Stimulated activated CD4-positive, alpha-beta T cell treated with anti-CD3 and anti-CD28 coated beads, Interleukin-1b, Interleukin-23, amount 100 ng/mL, for 24 hours (primary cell): Measurements from ENCODE around the gene LCORL.
"Not testable (repeated sequence)": the region's sequence is repeated elsewhere in the genome, so short reads cannot be mapped to it uniquely, and the experiment has no call there.

Source experiments
- DNase-seq, 4 experiments: peaks; one replicate each; pipeline ENCODE4 v3.0.0-alpha.2; 2020; ENCODE audit warnings: low read depth in 4 of 4, low spot score in 1 of 4

Gene LCORL

DNA sequence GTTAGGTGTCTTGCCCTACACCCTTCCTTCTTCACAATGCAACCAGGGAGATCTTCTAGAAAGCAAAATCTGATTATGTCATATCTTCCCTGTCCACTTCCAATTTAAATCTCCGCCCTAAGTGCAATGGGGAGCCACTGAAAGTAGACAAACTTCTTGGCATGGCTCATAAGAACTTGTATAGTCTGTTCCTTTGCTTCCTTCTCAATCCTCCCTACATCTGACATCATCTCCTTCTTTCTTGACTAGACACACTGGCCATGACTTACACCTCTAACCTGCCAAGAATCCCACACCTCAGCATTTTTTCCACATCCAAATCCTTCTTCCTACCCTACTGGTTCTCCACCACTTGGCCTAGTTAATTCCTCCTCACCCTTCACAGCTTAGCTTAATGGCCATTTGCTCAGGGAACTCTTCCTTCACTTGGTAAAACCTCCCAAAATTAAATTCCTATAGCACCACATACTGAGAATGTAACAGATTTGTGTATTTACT lies 155.6 kb downstream of the LCORL start:
- no peak for DNase-seq

DNA sequence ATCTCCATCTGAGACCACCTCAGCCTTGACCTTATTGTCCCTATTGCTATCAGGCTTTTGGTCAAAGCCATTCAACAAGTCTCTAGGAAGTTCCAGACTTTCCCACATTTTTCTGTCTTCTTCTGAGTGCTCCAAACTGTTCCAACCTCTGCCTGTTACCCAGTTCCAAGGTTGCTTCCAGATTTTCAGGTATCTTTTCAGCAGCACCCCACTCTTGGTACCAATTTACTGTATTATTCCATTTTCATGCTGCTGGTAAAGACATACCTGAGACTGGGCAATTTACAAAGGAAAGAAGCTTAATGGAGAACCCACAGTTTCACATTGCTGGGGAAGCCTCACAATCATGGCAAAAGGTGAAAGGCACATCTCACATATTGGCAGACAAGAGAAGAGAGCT lies 159.6 kb downstream of the LCORL start:
- not testable (repeated sequence) for DNase-seq

DNA sequence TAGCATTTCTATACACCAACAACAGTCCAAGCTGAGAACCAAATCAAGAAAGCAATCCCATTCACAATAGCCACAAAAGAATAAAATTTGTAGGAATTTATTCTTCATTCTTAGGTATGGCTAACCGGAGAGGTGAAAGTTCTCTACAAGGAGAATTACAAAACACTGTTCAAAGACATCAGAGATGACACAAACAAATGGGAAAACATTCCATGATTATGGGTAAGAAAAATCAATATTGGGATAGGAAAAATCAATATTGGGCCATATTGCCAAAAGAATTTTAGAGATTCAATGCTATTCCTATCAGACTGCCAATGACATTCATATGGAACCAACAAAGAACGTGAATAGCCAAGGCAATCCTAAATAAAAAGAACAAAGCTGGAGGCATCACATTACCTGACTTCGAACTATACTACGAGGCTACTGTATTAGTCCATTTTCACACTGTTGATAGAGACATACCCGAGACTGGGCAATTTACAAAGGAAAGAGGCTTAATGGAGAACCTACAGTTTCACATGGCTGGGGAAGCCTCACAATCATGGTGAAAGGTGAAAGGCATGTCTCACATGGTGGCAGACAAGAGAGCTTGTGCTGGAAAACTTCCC lies 161.7 kb downstream of the LCORL start:
- no peak for DNase-seq

GRCh38 chr4:17854036-17854435 lies 167.5 kb downstream of the LCORL start:
- no peak for DNase-seq

DNA sequence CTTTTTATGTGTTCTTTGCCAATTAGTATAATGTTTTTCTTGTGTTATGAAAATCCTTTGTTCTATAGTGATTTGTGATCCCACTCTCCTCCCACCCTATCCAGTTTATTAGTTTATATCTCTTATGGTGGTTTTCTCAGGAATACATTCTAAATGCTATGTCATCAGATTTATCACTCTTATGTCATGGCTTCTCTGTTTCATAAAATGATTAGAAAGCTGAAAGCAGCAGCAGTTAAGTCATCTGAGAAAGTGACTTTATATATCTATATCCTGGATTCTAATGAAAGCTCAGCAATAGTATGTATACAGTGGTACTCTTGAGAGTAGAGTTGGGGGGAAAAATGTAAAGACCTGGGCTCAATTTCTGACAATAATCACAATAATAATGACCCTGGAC lies 169.6 kb downstream of the LCORL start:
- no peak for DNase-seq

DNA sequence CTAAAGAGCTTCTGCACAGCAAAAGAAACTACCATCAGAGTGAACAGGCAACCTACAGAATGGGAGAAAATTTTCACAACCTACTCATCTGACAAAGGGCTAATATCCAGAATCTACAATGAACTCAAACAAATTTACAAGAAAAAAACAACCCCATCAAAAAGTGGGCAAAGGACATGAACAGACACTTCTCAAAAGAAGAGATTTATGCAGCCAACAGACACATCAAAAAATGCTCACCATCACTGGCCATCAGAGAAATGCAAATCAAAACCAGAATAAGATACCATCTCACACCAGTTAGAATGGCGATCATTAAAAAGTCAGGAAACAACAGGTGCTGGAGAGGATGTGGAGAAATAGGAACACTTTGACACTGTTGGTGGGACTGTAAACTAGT lies 171.3 kb downstream of the LCORL start:
- DNase-seq = not testable (repeated sequence)

- DNase-seq = no peak
Observed at GRCh38 chr4:17846266-17846665, 175.3 kb downstream of the LCORL start.

GRCh38 chr4:17823871-17824669 lies 197.5 kb downstream of the LCORL start:
- DNase-seq = no peak

DNA sequence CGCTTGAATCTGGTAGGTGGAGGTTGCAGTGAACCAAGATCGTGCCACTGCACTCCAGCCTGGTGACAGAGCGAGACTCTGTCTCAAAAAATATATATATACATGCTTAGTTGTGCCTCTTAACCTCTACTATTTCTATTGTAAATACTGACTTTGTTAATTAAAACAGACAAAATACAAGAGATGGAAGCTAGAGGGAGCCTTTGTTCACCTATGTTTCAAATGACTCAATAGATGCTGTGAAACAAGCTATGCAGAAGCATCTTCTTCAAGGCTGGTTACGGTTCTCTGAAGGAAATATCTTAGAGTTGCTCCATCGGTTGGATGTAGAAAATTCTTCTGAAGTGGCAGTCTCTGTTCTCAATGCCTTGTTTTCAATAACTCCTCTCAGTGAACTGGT lies 204.5 kb downstream of the LCORL start:
- no peak for DNase-seq

GRCh38 chr4:17816142-17816541 lies 205.4 kb downstream of the LCORL start:
- no peak for DNase-seq

DNA sequence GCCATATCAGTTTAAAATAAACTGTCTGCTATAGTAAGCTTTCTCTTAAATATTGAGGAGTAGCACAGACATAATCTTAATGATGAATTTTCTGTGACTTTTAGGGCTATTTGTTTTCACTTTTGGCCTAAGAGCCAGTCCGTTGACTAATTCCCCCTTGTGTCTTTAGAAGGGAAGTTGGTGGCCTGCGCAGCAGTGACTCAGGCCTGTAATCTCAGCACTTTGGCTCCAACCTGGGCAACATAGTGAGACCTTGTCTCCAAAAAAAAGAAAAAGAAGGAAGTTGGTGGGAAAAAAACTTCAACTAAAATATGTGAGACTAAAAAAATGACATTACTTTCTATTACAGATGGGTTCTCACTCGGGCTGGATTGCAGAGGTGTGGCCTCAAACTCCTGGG lies 207.4 kb downstream of the LCORL start:
- no peak for DNase-seq

DNA sequence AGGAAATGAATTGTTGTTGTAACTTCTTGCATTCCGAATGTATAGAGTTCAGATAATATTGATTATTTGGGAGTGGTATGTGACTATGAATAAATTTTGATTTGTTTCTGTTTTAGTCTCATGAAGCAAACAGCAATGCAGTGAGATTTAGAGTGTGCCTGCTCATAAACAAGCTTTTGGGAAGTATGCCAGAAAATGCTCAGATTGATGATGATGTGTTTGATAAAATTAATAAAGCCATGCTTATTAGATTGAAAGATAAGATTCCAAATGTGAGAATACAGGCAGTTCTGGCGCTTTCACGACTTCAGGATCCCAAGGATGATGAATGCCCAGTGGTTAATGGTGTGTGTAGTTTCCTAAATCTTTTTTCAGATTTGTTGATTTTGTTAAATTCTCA lies 208.8 kb downstream of the LCORL start:
- DNase-seq = no peak

DNA sequence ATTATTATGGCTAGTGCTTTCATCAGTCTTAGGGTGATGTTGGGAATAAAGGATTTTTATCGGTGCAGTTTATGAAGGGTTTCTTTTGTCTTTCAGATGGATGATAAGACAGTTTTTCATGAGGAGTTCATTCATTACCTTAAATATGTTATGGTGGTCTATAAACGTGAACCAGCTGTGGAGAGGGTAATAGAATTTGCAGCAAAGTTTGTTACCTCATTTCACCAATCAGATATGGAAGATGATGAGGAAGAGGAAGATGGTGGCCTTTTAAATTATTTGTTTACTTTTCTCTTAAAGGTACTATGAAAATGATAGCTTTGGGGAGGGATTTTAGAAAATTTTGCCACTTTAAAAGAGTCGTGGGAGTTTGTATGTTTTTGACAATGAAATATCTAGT lies 209.4 kb downstream of the LCORL start:
- DNase-seq = no peak

GRCh38 chr4:17811078-17811603 lies 210.4 kb downstream of the LCORL start:
- DNase-seq = peak in 1 of 4 experiments; percentile 6

DNA sequence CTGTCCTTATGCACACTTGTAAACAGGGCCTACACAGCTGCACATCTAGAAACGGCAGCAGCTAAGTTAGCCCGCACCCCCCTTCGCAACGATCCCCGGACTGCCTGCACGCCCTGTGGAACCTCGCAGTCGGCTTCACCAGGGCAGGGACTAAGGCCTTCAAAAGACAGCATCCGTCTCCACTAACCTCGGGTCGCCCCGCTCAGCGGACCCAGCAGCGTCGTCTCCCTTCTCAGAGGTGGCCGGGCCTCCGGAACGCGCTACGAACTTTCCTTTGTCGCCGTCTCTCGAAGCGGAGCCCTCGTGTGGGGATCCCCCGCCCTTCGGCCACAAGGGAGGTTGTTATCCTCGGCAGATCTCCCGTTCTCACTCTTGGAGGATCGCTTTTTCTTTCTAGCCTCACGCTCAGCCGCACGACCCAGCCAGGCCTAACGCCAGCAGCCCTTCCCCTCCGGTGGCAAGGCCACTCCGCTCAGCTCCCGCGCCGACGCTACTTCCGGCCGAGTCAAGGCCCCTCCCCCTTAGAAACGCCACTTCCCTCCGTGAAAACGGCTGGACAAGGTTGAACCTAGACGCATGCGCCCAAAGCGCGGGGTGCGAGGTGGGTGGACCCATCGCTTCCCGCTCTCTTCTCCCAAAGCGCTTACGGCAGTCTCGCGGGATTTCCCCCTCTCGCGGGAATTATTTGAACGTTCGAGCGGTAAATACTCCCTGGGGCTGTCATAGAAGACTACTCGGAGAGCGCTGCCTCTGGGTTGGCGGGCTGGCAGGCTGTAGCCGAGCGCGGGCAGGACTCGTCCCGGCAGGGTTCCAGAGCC lies 211.1 kb downstream of the LCORL start, which contains the start of the genes DCAF16 and NCAPG:
TSS of gene DCAF16 (minus strand) at position 498 of the 818 bp plus-strand sequence. CDS start 6,616 bp downstream, outside the sequence.
TSS of gene NCAPG (plus strand) at position 720 of the 818 bp plus-strand sequence. CDS start 99 bp downstream, outside the sequence.
- peak; percentile 96 to 99 (median 99) for DNase-seq

- no peak for DNase-seq
Observed at GRCh38 chr4:17809667-17810066, 211.9 kb downstream of the LCORL start.

DNA sequence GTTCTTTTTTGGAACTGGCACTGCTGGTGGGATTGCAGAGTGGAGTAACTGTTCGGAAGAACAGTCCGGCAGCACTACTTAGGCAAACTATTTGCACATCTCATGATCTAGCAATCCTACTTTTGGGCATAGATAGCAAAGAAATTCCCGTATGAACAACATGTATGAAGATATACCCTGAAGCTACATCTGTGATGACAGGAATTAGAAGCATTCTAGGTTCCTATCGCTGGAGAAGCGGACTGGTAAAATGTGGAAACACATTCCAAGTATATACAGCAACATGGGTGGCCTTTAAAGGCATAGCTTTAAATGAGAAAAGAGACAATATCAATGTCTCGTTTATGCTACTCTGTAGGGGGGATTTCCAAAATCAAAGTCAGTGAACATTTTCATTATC lies 214.1 kb downstream of the LCORL start:
- DNase-seq = no peak

DNA sequence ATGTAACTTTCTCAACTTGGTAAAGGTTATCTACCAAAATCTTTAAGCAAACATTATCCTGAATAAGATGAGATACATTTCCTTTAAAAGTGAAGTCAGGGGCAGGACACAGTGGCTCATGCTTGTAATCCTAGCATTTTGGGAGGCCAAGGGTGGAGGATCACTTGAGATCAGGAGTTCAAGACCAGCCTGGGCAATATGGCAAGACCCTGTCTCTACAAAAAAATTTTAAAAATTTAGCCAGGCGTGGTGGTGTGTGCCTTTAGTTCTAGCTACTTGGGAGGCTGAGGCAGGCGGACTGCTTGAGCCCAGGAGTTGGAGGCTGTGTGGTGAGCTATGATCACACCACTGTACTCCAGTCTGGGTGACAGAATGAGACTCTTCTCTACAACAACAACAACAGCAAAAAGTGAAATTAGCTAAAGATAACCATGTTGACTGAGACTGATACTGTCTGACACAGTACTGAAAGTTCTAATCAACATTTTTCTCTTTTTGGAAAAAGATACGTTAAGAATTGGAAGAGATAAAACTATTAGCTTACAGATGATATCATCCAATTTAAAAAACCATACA lies 215.9 kb downstream of the LCORL start:
- no peak for DNase-seq

DNA sequence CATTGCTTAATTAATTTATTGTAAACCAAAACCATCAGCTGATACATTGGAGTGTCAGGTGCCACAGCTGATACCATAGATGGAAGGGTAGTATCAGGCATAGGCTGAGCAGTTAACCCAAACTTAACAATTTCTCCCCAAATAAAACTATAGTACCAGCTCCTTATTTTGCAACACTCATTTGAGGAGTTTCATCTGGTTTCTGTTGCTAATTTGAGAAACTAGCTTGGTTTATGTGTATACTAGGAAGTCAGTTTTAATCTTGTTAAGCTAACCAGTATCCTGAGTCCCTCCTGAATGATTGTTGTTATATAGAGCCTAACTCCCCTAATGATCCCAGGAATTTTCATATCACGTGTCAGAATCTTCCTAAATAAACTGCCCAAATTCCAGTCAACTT lies 223.7 kb downstream of the LCORL start:
- no peak for DNase-seq

DNA sequence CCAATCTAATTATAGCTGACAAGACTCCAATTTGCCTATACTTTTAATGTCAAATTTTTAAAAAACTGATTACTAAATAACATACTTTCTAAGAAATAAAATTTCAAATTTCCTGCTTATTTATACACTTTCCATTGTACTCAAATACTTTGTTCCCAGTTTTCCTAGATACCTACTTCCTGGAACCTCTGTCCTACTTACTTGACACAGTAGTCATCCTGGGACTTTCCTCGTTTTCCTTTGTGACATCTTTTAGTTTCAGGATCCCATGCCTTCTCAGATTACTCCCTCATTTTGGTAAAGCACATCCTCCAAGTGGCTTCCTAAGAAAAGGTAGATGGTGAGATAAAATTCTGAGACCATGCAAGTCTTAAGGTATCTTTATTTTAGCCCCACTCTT lies 226.8 kb downstream of the LCORL start:
- no peak for DNase-seq
